ENCODE measurements around the gene KSR1. TPM values are rescaled to one million over a fixed set of nuclear protein-coding genes. Genes with fewer than 3 reads are reported as not detected.

The KSR1 gene
- total RNA-seq, 2 donors from 2014 or later = 13.9 to 16.5 TPM

- no peak overlapping the region for H3K27ac ChIP-seq
- no peaks in the 10 kb centered on the region for H3K9me3 ChIP-seq
- H3K27me3 ChIP-seq = no peaks in the 10 kb centered on the region
- H3K36me3 ChIP-seq = no peaks in the 10 kb centered on the region
- H3K9ac ChIP-seq (ENCODE audit: low read depth in 2 of 2, low read length in 2 of 2) = no peak overlapping the region
- DNase-seq = no peak
- no peak for TF ChIP-seq CTCF (IDR thresholded peaks at IDR 0.05)
- intact Hi-C loops (cut with DNase I) = no loop called here
- H3K4me3 ChIP-seq = no peak overlapping the region
- no peaks in the 10 kb centered on the region for H3K4me1 ChIP-seq
Measured at GRCh38 chr17:27504188-27504995, 48.1 kb downstream of the KSR1 start.

- no peak overlapping the region for H3K9ac ChIP-seq (ENCODE audit: low read depth in 2 of 2, low read length in 2 of 2)
- H3K4me1 ChIP-seq = no peaks in the 10 kb centered on the region
- H3K9me3 ChIP-seq = no peaks in the 10 kb centered on the region
- H3K36me3 ChIP-seq = no peaks in the 10 kb centered on the region
- intact Hi-C loops (cut with DNase I) = no loop called here
- no peak for DNase-seq
- H3K4me3 ChIP-seq = no peak overlapping the region
- TF ChIP-seq CTCF (IDR thresholded peaks at IDR 0.05) = no peak
- no peak overlapping the region for H3K27ac ChIP-seq
- no peaks in the 10 kb centered on the region for H3K27me3 ChIP-seq
Measured at GRCh38 chr17:27506348-27507218, 50.3 kb downstream of the KSR1 start.

GRCh38 chr17:27511168-27511883 is 55.1 kb downstream of the KSR1 start:
- no peak overlapping the region for H3K27ac ChIP-seq
- no peaks in the 10 kb centered on the region for H3K9me3 ChIP-seq
- no peaks in the 10 kb centered on the region for H3K36me3 ChIP-seq
- intact Hi-C loops (cut with DNase I) = no loop called here
- no peak for TF ChIP-seq CTCF (IDR thresholded peaks at IDR 0.05)
- no peak for DNase-seq
- H3K27me3 ChIP-seq = no peaks in the 10 kb centered on the region
- H3K4me1 ChIP-seq = no peaks in the 10 kb centered on the region
- no peak overlapping the region for H3K4me3 ChIP-seq
- H3K9ac ChIP-seq (ENCODE audit: low read depth in 2 of 2, low read length in 2 of 2) = no peak overlapping the region

GRCh38 chr17:27512031-27512430 is 55.8 kb downstream of the KSR1 start:
- Histone ChIP-seq H3K27me3 (no peaks in the 10 kb centered on the region), H3K9ac (ENCODE audit: low read depth in 2 of 2, low read length in 2 of 2) (no peak overlapping the region), H3K4me3 (no peak overlapping the region), H3K4me1 (no peaks in the 10 kb centered on the region), H3K9me3 (no peaks in the 10 kb centered on the region), H3K27ac (no peak overlapping the region), H3K36me3 (no peaks in the 10 kb centered on the region)
- no peak for TF ChIP-seq CTCF (IDR thresholded peaks at IDR 0.05)
- DNase-seq = no peak
- intact Hi-C loops (cut with DNase I) = no loop called here
